ENCODE measurements around the gene RNF224. TPM values are rescaled to one million over a fixed set of nuclear protein-coding genes. Genes with fewer than 3 reads are reported as not detected.

RNF224 gene
- total RNA-seq, 1 donor from 2014 or later: not detected

Other genes with a start within 250 kb of the RNF224 start
- 230 TPM for gene PTGDS, start 250.0 kb upstream of the RNF224 start, total RNA-seq
- 1.2 TPM for gene LCNL1, start 244.5 kb upstream of the RNF224 start, total RNA-seq
- 25.7 TPM for gene PAXX, start 235.1 kb upstream of the RNF224 start, total RNA-seq
- gene CLIC3, start 230.9 kb upstream of the RNF224 start, total RNA-seq: 1.1 TPM
- gene ABCA2, start 199.3 kb upstream of the RNF224 start, total RNA-seq: 49.9 TPM
- gene FUT7, start 195.4 kb upstream of the RNF224 start, total RNA-seq: not detected
- gene NPDC1, start 181.3 kb upstream of the RNF224 start, total RNA-seq: 56.4 TPM
- 7.0 TPM for gene ENTPD2, start 173.4 kb upstream of the RNF224 start, total RNA-seq
- 4.3 TPM for gene SAPCD2, start 156.9 kb upstream of the RNF224 start, total RNA-seq
- gene UAP1L1, start 150.0 kb upstream of the RNF224 start, total RNA-seq: 8.5 TPM
- gene MAN1B1, start 140.5 kb upstream of the RNF224 start, total RNA-seq: 59.0 TPM
- gene DPP7, start 112.8 kb upstream of the RNF224 start, total RNA-seq: 37.5 TPM
- 12.7 TPM for gene GRIN1, start 88.3 kb upstream of the RNF224 start, total RNA-seq
- 1.7 TPM for gene LRRC26, start 57.5 kb upstream of the RNF224 start, total RNA-seq
- not detected for gene TMEM210, start 55.4 kb upstream of the RNF224 start, total RNA-seq
- 42.9 TPM for gene ANAPC2, start 38.9 kb upstream of the RNF224 start, total RNA-seq
- 51.1 TPM for gene SSNA1, start 38.8 kb upstream of the RNF224 start, total RNA-seq
- gene TPRN, start 26.8 kb upstream of the RNF224 start, total RNA-seq: 11.3 TPM
- 34.2 TPM for gene TMEM203, start 21.9 kb upstream of the RNF224 start, total RNA-seq
- 10.3 TPM for gene NDOR1, start 21.8 kb upstream of the RNF224 start, total RNA-seq
- gene RNF208, start 5.3 kb upstream of the RNF224 start, total RNA-seq: 2.7 TPM
- 0.60 TPM for gene CYSRT1, start 2.3 kb upstream of the RNF224 start, total RNA-seq
- gene SLC34A3, start 3.4 kb downstream of the RNF224 start, total RNA-seq: not detected
- 374 TPM for gene TUBB4B, start 13.8 kb downstream of the RNF224 start, total RNA-seq
- not detected for gene STPG3, start 23.8 kb downstream of the RNF224 start, total RNA-seq
- gene NELFB, start 27.8 kb downstream of the RNF224 start, total RNA-seq: 39.1 TPM
- 3.7 TPM for gene TOR4A, start 50.2 kb downstream of the RNF224 start, total RNA-seq
- 23.3 TPM for gene NRARP, start 74.8 kb downstream of the RNF224 start, total RNA-seq
- 22.0 TPM for gene EXD3, start 195.7 kb downstream of the RNF224 start, total RNA-seq
- gene NOXA1, start 195.9 kb downstream of the RNF224 start, total RNA-seq: 4.2 TPM
- gene ENTPD8, start 213.9 kb downstream of the RNF224 start, total RNA-seq: 0.60 TPM
- 27.7 TPM for gene NSMF, start 231.8 kb downstream of the RNF224 start, total RNA-seq

Measured in camera-type eye (tissue), 1 donor.